GM12878 (cell line): ENCODE results near the gene MEIKIN. TPM values are rescaled to one million over a fixed set of nuclear protein-coding genes. Genes with fewer than 3 reads are reported as not detected.

ENCODE experiments used
- ATAC-seq: fragments of 200-7000 bp; cut with Tn5 transposase; 3 replicates; pipeline ENCODE4 v1.9.1; 2020; ENCODE audit warnings: mild to moderate bottlenecking, moderate library complexity
- BruUV-seq: library from RNA; stranded (reverse); fragments of 400-500 nt; replicated peaks from 2 replicates; lab custom pipeline; 2021; lab: Mats Ljungman, UMichigan
- CTCF ChIA-PET: fragments of 300-600 bp; sonication (Branson Sonifier 250); formaldehyde crosslinking; extraction: SDS; loops from one replicate; lab custom pipeline; 2021; ENCODE audit warnings: inconsistent platforms; lab: Yijun Ruan, JAX
- POLR2A ChIA-PET: fragments of 350-600 bp; formaldehyde crosslinking; extraction: SDS; loops from one replicate; lab custom pipeline; 2021; ENCODE audit warnings: inconsistent platforms; lab: Charles Lee
- RAD21 ChIA-PET: fragments of 300-600 bp; sonication (Branson Sonifier 250); formaldehyde crosslinking; loops from one replicate; lab custom pipeline; 2023; ENCODE audit warnings: antibody characterized with exemption; ENCODE audit not compliant: unreplicated experiment; lab: Charles Lee
- SMC1A ChIA-PET: fragments of 300-600 bp; sonication (Branson Sonifier 250); formaldehyde crosslinking; loops from one replicate; lab custom pipeline; 2023; ENCODE audit not compliant: unreplicated experiment, uncharacterized antibody; lab: Charles Lee
- DNase-seq: peaks from one replicate; pipeline ENCODE4 v3.0.0-alpha.2; 2011; ENCODE audit warnings: low read depth, low spot score
- FAIRE-seq: peaks from 3 replicates; lab custom pipeline; 2011; peaks lifted over from hg19 to GRCh38; lab: Jason Lieb, UNC
- H2AFZ ChIP-seq: 2 replicates; pipeline ENCODE4 v1.6.0; 2011; ENCODE audit warnings: low read depth, low read length, control low read depth; ENCODE audit not compliant: control insufficient read depth
- H3K27ac ChIP-seq: 2 replicates; pipeline ENCODE4 v1.5.1; 2011; ENCODE audit warnings: control low read depth; ENCODE audit not compliant: control insufficient read depth, insufficient read depth
- H3K27me3 ChIP-seq, 2 experiments: replicated peaks in 1 of 2; 2 replicates each; pipeline versions ENCODE4 v1.6.0 to v1.6.1; 2011; ENCODE audit warnings: low read length in 1 of 2; ENCODE audit not compliant: control insufficient read depth in 2 of 2, insufficient read depth in 2 of 2
- H3K36me3 ChIP-seq, 2 experiments: 2 replicates each; pipeline ENCODE4 v1.5.1; 2011; ENCODE audit warnings: low read length in 1 of 2; ENCODE audit not compliant: control insufficient read depth in 2 of 2, insufficient read depth in 2 of 2
- H3K4me1 ChIP-seq: 2 replicates; pipeline ENCODE4 v1.6.1; 2011; ENCODE audit warnings: mild to moderate bottlenecking, low read length, moderate library complexity, mixed read lengths; ENCODE audit not compliant: control insufficient read depth, insufficient read depth
- H3K4me2 ChIP-seq: 2 replicates; pipeline ENCODE4 v1.6.0; 2011; ENCODE audit warnings: control low read depth; ENCODE audit not compliant: control insufficient read depth, insufficient read depth
- H3K4me3 ChIP-seq: fragments of 200-600 bp; sonication (generic); 2 replicates; pipeline ENCODE4 v1.5.1; 2016
- H3K79me2 ChIP-seq: 2 replicates; pipeline ENCODE4 v1.6.0; 2011; ENCODE audit warnings: low read length; ENCODE audit not compliant: control insufficient read depth, insufficient read depth
- H3K9ac ChIP-seq: 2 replicates; pipeline ENCODE4 v1.8.0; 2011; ENCODE audit warnings: low read length, control low read depth, mixed read lengths; ENCODE audit not compliant: control insufficient read depth, insufficient read depth
- H3K9me3 ChIP-seq: replicated peaks from 3 replicates; pipeline ENCODE4 v1.5.1; 2011; ENCODE audit warnings: mild to moderate bottlenecking, low read length; ENCODE audit not compliant: control insufficient read depth, insufficient read depth
- H4K20me1 ChIP-seq: 2 replicates; pipeline ENCODE4 v1.6.0; 2011; ENCODE audit not compliant: control insufficient read depth, insufficient read depth
- CBFB ChIP-seq: IDR thresholded peaks from 2 replicates; pipeline ENCODE4 v1.6.1; 2016; ENCODE audit warnings: antibody characterized with exemption, low read depth
- MEF2B ChIP-seq: fragments of 450-650 bp; IDR thresholded peaks from 2 replicates; pipeline ENCODE4 v1.6.1; 2018; ENCODE audit warnings: mild to moderate bottlenecking, moderate library complexity; ENCODE audit not compliant: partially characterized antibody, poor library complexity, severe bottlenecking
- ZNF384 ChIP-seq: IDR thresholded peaks from 2 replicates; pipeline ENCODE4 v1.6.1; 2012; ENCODE audit warnings: low read depth, mild to moderate bottlenecking, low read length, improper control_type of control experiment, borderline replicate concordance
- WGBS: methylation state at CpG from one replicate; pipeline ENCODE4 v1.1.6; 2016; ENCODE audit warnings: low lambda C conversion rate; ENCODE audit not compliant: insufficient replicate concordance, insufficient coverage; ENCODE audit errors: missing lambda C conversion rate; 5-methylcytosine and 5-hydroxymethylcytosine counted together
- in situ Hi-C: fragments of 300-500 bp; cut with MboI; formaldehyde crosslinking; loops from 9 replicates; pipeline ENCODE4 v1.14.3; 2018; ENCODE audit warnings: mixed read lengths
- intact Hi-C: fragments of 100-400 bp; cut with micrococcal nuclease; formaldehyde crosslinking; loops from one replicate; pipeline ENCODE4 v1.14.2; 2022; ENCODE audit not compliant: unreplicated experiment
- polyA plus RNA-seq, 11 experiments: library from polyadenylated mRNA; depleted of rRNA in 4 of 11; unstranded in 6 of 11; stranded (reverse) in 5 of 11; fragments of >200 nt; fragmentation: Nextera tagmentation in 4 of 11; fragmentation: Illumina TruSeq in 1 of 11; extraction: Ambion mirVana in 4 of 11; extraction: Trizol in 1 of 11; gene quantifications; 1 replicate in 1 of 11; 2 replicates in 10 of 11; pipeline versions ENCODE4 v1.2.1 to v1.2.3, GENCODE V29; 2011 to 2016; ENCODE audit warnings: inconsistent platforms in 2 of 11, missing spikeins in 2 of 11, low read depth in 1 of 11
- total RNA-seq, 4 experiments: library from RNA; depleted of rRNA in 3 of 4; stranded (reverse); fragments of >200 nt in 3 of 4; fragmentation: Illumina TruSeq in 1 of 4; extraction: Trizol in 1 of 4; gene quantifications; 2 replicates each; pipeline versions ENCODE4 v1.2.1 to v1.2.3, GENCODE V29; 2013 to 2021
- TF ChIP-seq, protein P1 (sequence below): fragments of 450-650 bp; IDR thresholded peaks from 2 replicates; pipeline ENCODE4 v1.6.1; 2016; ENCODE audit warnings: mild to moderate bottlenecking
- TF ChIP-seq, protein P2 (sequence below): IDR thresholded peaks from 2 replicates; pipeline ENCODE4 v1.6.1; 2012; ENCODE audit warnings: improper control_type of control experiment, low read depth, low read length; ENCODE audit not compliant: insufficient replicate concordance

MEIKIN gene
- total and polyA plus RNA-seq, 10 of the 15 experiments (the other 5 are each of a cell fraction or from before 2014, with no cell fraction given) = not detected

DNA sequence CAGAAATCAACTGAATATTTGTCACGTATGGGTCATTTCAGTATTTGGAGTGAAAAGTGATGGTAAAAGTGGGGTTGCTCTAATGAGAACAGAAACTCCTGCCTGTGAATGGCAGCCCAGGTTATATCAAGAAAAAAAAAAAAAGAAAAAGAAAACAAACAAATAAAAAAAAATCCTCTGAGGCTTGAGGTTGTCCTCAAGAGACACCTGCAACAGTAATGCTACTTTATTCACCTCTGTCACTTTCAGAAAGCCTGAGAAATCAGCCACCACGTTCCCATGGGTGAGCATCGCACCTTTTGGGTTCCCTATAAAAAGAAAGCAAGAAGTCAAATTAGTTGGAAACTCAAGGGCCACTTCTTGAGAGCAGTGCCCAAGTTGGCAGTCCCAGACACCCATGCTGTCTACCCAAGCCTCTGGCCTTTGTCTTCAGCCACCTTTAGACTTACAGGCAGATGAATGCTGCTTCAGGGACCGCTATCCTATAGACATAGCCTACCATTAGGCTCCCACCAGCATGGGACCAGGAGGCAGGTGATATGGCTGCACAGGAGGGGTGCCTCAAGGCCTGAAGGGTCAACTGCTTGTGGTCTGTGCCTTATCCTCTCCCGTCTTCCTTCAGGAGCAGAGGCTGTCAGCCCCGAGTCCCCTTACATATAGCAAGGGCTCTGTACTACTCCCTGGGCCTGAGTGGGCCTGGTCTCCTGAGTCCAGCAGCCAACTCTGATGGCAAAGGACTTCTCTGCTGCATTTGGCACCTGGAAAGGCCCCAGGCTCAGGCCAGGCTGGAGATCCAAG lies 31.1 kb upstream of the MEIKIN start:
- RAD21 ChIA-PET = no interaction called here
- no peaks in the 10 kb centered on the region for H3K36me3 ChIP-seq
- no peak overlapping the region for H3K4me3 ChIP-seq
- H2AFZ ChIP-seq = no peak overlapping the region
- intact Hi-C loops (no loop called here), in situ Hi-C loops (no loop called here)
- ATAC-seq = no peak; the same call in 2 of the 3 replicates
- no peaks in the 10 kb centered on the region for H3K79me2 ChIP-seq
- no peaks in the 10 kb centered on the region for H4K20me1 ChIP-seq
- FAIRE-seq = no peak
- SMC1A ChIA-PET = no interaction called here
- POLR2A ChIA-PET = no interaction called here
- BruUV-seq = no TSS peak
- H3K4me1 ChIP-seq = peaks cover 6% of the 10 kb centered on the region
- TF ChIP-seq, protein P1, sequence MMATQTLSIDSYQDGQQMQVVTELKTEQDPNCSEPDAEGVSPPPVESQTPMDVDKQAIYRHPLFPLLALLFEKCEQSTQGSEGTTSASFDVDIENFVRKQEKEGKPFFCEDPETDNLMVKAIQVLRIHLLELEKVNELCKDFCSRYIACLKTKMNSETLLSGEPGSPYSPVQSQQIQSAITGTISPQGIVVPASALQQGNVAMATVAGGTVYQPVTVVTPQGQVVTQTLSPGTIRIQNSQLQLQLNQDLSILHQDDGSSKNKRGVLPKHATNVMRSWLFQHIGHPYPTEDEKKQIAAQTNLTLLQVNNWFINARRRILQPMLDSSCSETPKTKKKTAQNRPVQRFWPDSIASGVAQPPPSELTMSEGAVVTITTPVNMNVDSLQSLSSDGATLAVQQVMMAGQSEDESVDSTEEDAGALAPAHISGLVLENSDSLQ = peak; percentile 72; the same call in 1 of the 2 replicates
- TF ChIP-seq, protein P2, sequence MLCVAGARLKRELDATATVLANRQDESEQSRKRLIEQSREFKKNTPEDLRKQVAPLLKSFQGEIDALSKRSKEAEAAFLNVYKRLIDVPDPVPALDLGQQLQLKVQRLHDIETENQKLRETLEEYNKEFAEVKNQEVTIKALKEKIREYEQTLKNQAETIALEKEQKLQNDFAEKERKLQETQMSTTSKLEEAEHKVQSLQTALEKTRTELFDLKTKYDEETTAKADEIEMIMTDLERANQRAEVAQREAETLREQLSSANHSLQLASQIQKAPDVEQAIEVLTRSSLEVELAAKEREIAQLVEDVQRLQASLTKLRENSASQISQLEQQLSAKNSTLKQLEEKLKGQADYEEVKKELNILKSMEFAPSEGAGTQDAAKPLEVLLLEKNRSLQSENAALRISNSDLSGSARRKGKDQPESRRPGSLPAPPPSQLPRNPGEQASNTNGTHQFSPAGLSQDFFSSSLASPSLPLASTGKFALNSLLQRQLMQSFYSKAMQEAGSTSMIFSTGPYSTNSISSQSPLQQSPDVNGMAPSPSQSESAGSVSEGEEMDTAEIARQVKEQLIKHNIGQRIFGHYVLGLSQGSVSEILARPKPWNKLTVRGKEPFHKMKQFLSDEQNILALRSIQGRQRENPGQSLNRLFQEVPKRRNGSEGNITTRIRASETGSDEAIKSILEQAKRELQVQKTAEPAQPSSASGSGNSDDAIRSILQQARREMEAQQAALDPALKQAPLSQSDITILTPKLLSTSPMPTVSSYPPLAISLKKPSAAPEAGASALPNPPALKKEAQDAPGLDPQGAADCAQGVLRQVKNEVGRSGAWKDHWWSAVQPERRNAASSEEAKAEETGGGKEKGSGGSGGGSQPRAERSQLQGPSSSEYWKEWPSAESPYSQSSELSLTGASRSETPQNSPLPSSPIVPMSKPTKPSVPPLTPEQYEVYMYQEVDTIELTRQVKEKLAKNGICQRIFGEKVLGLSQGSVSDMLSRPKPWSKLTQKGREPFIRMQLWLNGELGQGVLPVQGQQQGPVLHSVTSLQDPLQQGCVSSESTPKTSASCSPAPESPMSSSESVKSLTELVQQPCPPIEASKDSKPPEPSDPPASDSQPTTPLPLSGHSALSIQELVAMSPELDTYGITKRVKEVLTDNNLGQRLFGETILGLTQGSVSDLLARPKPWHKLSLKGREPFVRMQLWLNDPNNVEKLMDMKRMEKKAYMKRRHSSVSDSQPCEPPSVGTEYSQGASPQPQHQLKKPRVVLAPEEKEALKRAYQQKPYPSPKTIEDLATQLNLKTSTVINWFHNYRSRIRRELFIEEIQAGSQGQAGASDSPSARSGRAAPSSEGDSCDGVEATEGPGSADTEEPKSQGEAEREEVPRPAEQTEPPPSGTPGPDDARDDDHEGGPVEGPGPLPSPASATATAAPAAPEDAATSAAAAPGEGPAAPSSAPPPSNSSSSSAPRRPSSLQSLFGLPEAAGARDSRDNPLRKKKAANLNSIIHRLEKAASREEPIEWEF = peak; percentile 69
- TF ChIP-seq MEF2B (peak; percentile 92), CBFB (no peak), ZNF384 (peak; percentile 72)
- H3K9me3 ChIP-seq = no peaks in the 10 kb centered on the region
- H3K4me2 ChIP-seq = no peak overlapping the region
- WGBS = 41% methylated on average over 6 of the region's 6 CpGs
- H3K27me3 ChIP-seq = no peaks in the 10 kb centered on the region
- H3K9ac ChIP-seq = no peak overlapping the region
- CTCF ChIA-PET = no interaction called here
- DNase-seq = peak; percentile 23
- H3K27ac ChIP-seq = no peak overlapping the region
